Left hindlimb (tissue), 1 donor: ENCODE data around the gene ASB12.

Experiments
- DNase-seq: peaks from one replicate; pipeline ENCODE4 v3.0.0-alpha.2; 2018

Gene ASB12

DNA sequence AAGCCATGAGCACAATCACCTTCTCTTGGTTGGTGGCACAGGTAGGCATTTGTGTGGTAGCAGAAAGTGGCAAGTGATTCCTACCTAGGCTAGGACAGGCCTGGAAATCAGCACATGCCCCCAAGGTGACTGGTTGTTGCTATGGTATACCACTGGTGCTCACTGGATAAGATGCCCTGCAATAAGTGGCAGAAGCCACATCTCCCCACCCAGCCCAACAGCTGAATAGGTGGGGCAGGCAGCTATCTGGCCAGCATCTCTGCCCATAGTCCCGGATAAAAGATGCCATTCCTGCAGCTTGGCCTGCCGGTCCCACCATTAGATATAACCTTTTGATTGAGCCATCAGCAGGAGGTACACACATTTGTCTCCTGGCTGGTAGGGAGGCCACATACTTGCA is 46.0 kb downstream of the ASB12 start:
- DNase-seq, result no peak

DNA sequence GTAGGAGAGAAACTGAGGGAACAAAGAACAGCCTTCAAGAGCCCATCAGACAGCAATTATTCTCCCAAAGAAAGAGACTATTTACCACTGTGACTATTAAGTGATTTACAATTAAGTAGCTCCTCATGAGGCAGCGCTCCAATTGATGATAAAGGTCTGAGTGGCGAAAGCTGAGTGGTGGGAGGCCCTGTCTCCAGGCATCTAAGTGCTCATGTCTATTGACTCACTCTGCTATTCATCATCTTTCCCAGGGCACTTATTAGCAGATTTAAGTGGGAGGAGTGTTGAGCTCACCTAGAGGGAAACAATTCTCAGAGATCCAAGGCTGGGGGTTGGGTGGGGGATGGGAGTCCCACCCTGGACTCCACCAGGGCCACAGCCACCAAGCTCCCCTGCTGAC is 48.2 kb downstream of the ASB12 start:
- DNase-seq, result no peak

DNA sequence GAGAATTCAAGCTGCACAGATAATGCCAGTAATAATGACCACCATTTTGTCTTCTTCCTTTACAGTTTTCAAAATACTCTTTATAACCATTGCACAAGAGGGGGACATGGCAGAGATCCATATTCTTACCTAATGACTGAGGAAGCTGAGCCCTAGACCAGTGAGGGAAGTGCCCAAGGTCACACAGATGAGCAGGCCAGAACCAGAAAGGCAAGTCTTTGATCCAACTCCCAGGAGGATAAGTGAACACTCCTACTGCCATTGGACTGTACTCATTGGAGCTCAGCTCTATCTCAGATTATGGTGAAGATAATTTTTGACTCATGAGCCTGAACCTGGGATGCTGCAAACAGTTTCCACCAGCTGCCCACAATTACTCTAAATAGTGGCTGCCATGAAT is 53.5 kb downstream of the ASB12 start:
- no peak for DNase-seq
